Gastroesophageal sphincter (tissue), 4 donors: ENCODE results near the gene ATRAID. TPM values are rescaled to one million over a fixed set of nuclear protein-coding genes. Genes with fewer than 3 reads are reported as not detected.

Experiments used
- ATAC-seq: fragments of 150-250 bp; one replicate; pipeline ENCODE4 v1.9.1; 2016; ENCODE audit warnings: mild to moderate bottlenecking, moderate library complexity
- H3K27ac ChIP-seq, 4 donors: fragments of 200-600 bp; sonication (generic) in 3 of 4; 1 replicate in 3 of 4; 2 replicates in 1 of 4; pipeline ENCODE4 v1.5.1; 2016 to 2019
- H3K27me3 ChIP-seq: fragments of 200-600 bp; sonication (generic); one replicate; pipeline ENCODE4 v1.5.1; 2019
- H3K36me3 ChIP-seq, 2 donors: fragments of 200-600 bp; sonication (generic); one replicate each; pipeline ENCODE4 v1.5.1; 2019; ENCODE audit warnings: control low read depth in 1 of 2
- H3K4me1 ChIP-seq, 3 donors: fragments of 200-600 bp; sonication (generic); 1 replicate in 2 of 3; 2 replicates in 1 of 3; pipeline ENCODE4 v1.5.1; 2016 to 2019; ENCODE audit warnings: control low read depth in 2 of 3
- H3K4me3 ChIP-seq, 2 donors: fragments of 200-600 bp; sonication (generic); one replicate each; pipeline ENCODE4 v1.5.1; 2019; ENCODE audit warnings: mild to moderate bottlenecking in 1 of 2, moderate library complexity in 1 of 2
- H3K9me3 ChIP-seq, 3 donors: fragments of 200-600 bp; sonication (generic); one replicate each; pipeline ENCODE4 v1.5.1; 2017 to 2019; ENCODE audit warnings: control low read depth in 2 of 3
- EP300 ChIP-seq: sonication (generic); formaldehyde crosslinking; IDR thresholded peaks from one replicate; pipeline ENCODE4 v1.6.1; 2017; ENCODE audit warnings: antibody characterized with exemption, mild to moderate bottlenecking
- POLR2A ChIP-seq, 2 donors: fragments of 450-650 bp; IDR thresholded peaks; one replicate each; pipeline ENCODE4 v1.6.1; 2017; ENCODE audit warnings: antibody characterized with exemption in 2 of 2, mild to moderate bottlenecking in 2 of 2, moderate library complexity in 1 of 2
- POLR2AphosphoS5 ChIP-seq: sonication (generic); formaldehyde crosslinking; IDR thresholded peaks from one replicate; pipeline ENCODE4 v1.6.1; 2017; ENCODE audit warnings: antibody characterized with exemption
- total RNA-seq, 4 donors: library from RNA; depleted of rRNA; stranded (reverse); fragments of >200 nt; gene quantifications; one replicate each; pipeline ENCODE4 v1.1.0, GENCODE V29; 2016
- TF ChIP-seq, protein P1 (sequence below), 4 experiments: fragments of 200-600 bp in 2 of 4; fragments of 450-650 bp in 2 of 4; sonication (generic) in 1 of 4; IDR thresholded peaks; one replicate each; pipeline ENCODE4 v1.5.1; 2017 to 2019; ENCODE audit warnings: antibody characterized with exemption in 4 of 4, mild to moderate bottlenecking in 2 of 4, moderate library complexity in 2 of 4

The ATRAID gene
- total RNA-seq, 4 donors from 2014 or later: 124 to 147 (median 129) TPM

- Histone ChIP-seq H3K4me3 (no peak overlapping the region), H3K36me3 (no peaks in the 10 kb centered on the region), H3K27me3 (peaks cover 100% of the 10 kb centered on the region), H3K9me3 (no peaks in the 10 kb centered on the region), H3K27ac (no peak overlapping the region), H3K4me1 (peaks cover 0 to 42% (median 34%) of the 10 kb centered on the region in 3 donors)
- no peak for ATAC-seq
- TF ChIP-seq POLR2AphosphoS5 (no peak), POLR2A (IDR thresholded peaks at IDR 0.05) (no peak), EP300 (no peak)
- TF ChIP-seq, protein P1, sequence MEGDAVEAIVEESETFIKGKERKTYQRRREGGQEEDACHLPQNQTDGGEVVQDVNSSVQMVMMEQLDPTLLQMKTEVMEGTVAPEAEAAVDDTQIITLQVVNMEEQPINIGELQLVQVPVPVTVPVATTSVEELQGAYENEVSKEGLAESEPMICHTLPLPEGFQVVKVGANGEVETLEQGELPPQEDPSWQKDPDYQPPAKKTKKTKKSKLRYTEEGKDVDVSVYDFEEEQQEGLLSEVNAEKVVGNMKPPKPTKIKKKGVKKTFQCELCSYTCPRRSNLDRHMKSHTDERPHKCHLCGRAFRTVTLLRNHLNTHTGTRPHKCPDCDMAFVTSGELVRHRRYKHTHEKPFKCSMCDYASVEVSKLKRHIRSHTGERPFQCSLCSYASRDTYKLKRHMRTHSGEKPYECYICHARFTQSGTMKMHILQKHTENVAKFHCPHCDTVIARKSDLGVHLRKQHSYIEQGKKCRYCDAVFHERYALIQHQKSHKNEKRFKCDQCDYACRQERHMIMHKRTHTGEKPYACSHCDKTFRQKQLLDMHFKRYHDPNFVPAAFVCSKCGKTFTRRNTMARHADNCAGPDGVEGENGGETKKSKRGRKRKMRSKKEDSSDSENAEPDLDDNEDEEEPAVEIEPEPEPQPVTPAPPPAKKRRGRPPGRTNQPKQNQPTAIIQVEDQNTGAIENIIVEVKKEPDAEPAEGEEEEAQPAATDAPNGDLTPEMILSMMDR (IDR thresholded peaks at IDR 0.05): no peak
Measured at GRCh38 chr2:27265536-27265870, 53.7 kb downstream of the ATRAID start.

Other genes with a start within 250 kb of the ATRAID start
- gene MAPRE3, start 241.4 kb upstream of the ATRAID start, total RNA-seq: 10 to 100 TPM in 3 of 4 donors, 1 to 10 TPM in 1; 8.5 to 18.6 (median 12.4) TPM
- 10 to 100 TPM; 16.7 to 39.4 (median 30.3) TPM for gene TMEM214, start 179.1 kb upstream of the ATRAID start, total RNA-seq
- 10 to 100 TPM; 16.2 to 31.7 (median 23.0) TPM for gene AGBL5, start 160.4 kb upstream of the ATRAID start, total RNA-seq
- gene OST4, start 140.4 kb upstream of the ATRAID start, total RNA-seq: 100 to 1,000 TPM; 201 to 353 (median 221) TPM
- 100 to 1,000 TPM in 3 of 4 donors, 10 to 100 TPM in 1; 94.1 to 257 (median 174) TPM for gene EMILIN1, start 133.4 kb upstream of the ATRAID start, total RNA-seq
- gene KHK, start 125.3 kb upstream of the ATRAID start, total RNA-seq: 1 to 10 TPM; 1.2 to 6.1 (median 1.9) TPM
- gene CGREF1, start 92.9 kb upstream of the ATRAID start, total RNA-seq: 1 to 10 TPM in 1 of 4 donors, not detected in 3; 1.0 TPM
- 1 to 10 TPM in 1 of 4 donors, not detected in 3; 1.5 TPM for gene ABHD1, start 88.2 kb upstream of the ATRAID start, total RNA-seq
- gene PREB, start 77.4 kb upstream of the ATRAID start, total RNA-seq: 10 to 100 TPM; 47.0 to 83.9 (median 50.8) TPM
- gene PRR30, start 72.6 kb upstream of the ATRAID start, total RNA-seq: not detected
- under 1 TPM in 1 of 4 donors, not detected in 3; 0.13 TPM for gene TCF23, start 63.0 kb upstream of the ATRAID start, total RNA-seq
- gene SLC5A6, start 227 bp downstream of the ATRAID start, total RNA-seq: 10 to 100 TPM in 3 of 4 donors, 1 to 10 TPM in 1; 8.3 to 16.8 (median 13.5) TPM
- gene CAD, start 5.3 kb downstream of the ATRAID start, total RNA-seq: 10 to 100 TPM; 12.1 to 23.3 (median 16.3) TPM
- not detected for gene SLC30A3, start 51.0 kb downstream of the ATRAID start, total RNA-seq
- gene DNAJC5G, start 63.4 kb downstream of the ATRAID start, total RNA-seq: not detected
- gene TRIM54, start 70.4 kb downstream of the ATRAID start, total RNA-seq: under 1 TPM in 2 of 4 donors, not detected in 2; 0.15 to 0.31 TPM
- gene UCN, start 96.4 kb downstream of the ATRAID start, total RNA-seq: 1 to 10 TPM in 3 of 4 donors, under 1 TPM in 1; 0.67 to 5.0 (median 2.0) TPM
- gene MPV17, start 111.1 kb downstream of the ATRAID start, total RNA-seq: 10 to 100 TPM; 57.9 to 93.4 (median 66.4) TPM
- 10 to 100 TPM; 26.2 to 68.5 (median 32.0) TPM for gene GTF3C2, start 144.7 kb downstream of the ATRAID start, total RNA-seq
- 10 to 100 TPM; 40.8 to 54.9 (median 48.8) TPM for gene EIF2B4, start 158.3 kb downstream of the ATRAID start, total RNA-seq
- 100 to 1,000 TPM; 104 to 130 (median 118) TPM for gene SNX17, start 158.6 kb downstream of the ATRAID start, total RNA-seq
- 10 to 100 TPM in 2 of 4 donors, 1 to 10 TPM in 2; 6.6 to 16.3 (median 11.0) TPM for gene ZNF513, start 168.7 kb downstream of the ATRAID start, total RNA-seq
- 10 to 100 TPM; 50.2 to 74.2 (median 58.8) TPM for gene PPM1G, start 197.6 kb downstream of the ATRAID start, total RNA-seq
- 10 to 100 TPM; 78.5 to 90.7 (median 89.1) TPM for gene NRBP1, start 216.6 kb downstream of the ATRAID start, total RNA-seq
- gene KRTCAP3, start 230.3 kb downstream of the ATRAID start, total RNA-seq: 1 to 10 TPM in 1 of 4 donors, under 1 TPM in 1, not detected in 2; 0.94 to 1.1 TPM